ENCODE results near the gene DCLK1.

- TF ChIP-seq POLR2A (IDR thresholded peaks at IDR 0.05) (no peak), CTCF (IDR thresholded peaks at IDR 0.05) (no peak)
These were observed 364.5 kb downstream of the DCLK1 start for GRCh38 chr13:35766663-35767062.
